Stimulated activated naive B cell treated with anti-CD40 and anti-IgM and Interleukin-4, amounts not matched to agents 10 μg/mL and 1 μg/mL and 100 μg/mL, for 72 hours (primary cell): ENCODE results near the gene FBXW7.

Experiments used
- ATAC-seq, 2 donors: fragments of 150-1000 bp; cut with Tn5 transposase; replicated peaks; 2 replicates each; pipeline ENCODE4 v1.10.0; 2021; ENCODE audit warnings: moderate library complexity in 1 of 2
- DNase-seq: peaks from one replicate; pipeline ENCODE4 v3.0.0; 2021
- H3K27ac Mint-ChIP-seq: one replicate; pipeline ENCODE4 v1.8.0; 2022; ENCODE audit warnings: mild to moderate bottlenecking, mixed read lengths
- H3K27me3 Mint-ChIP-seq, 2 donors: one replicate each; pipeline ENCODE4 v1.8.0; 2022; ENCODE audit warnings: mixed read lengths in 2 of 2
- H3K36me3 Mint-ChIP-seq, 2 donors: one replicate each; pipeline ENCODE4 v1.8.0; 2022; ENCODE audit warnings: mixed read lengths in 2 of 2, mild to moderate bottlenecking in 1 of 2
- H3K4me1 Mint-ChIP-seq, 2 donors: one replicate each; pipeline ENCODE4 v1.8.0; 2022; ENCODE audit warnings: mixed read lengths in 2 of 2, mild to moderate bottlenecking in 1 of 2
- H3K4me3 Mint-ChIP-seq, 2 donors: one replicate each; pipeline ENCODE4 v1.8.0; 2022; ENCODE audit warnings: mild to moderate bottlenecking in 2 of 2, mixed read lengths in 2 of 2, moderate library complexity in 1 of 2
- H3K9me3 Mint-ChIP-seq, 2 donors: one replicate each; pipeline ENCODE4 v1.8.0; 2022; ENCODE audit warnings: mixed read lengths in 2 of 2, mild to moderate bottlenecking in 1 of 2

FBXW7 gene

GRCh38 chr4:152431291-152431690 lies 104.6 kb downstream of the FBXW7 start:
- Mint-ChIP-seq H3K4me1 (peaks cover 20 to 52% of the 10 kb centered on the region in 2 donors), H3K27me3 (no peaks in the 10 kb centered on the region), H3K9me3 (no peaks in the 10 kb centered on the region), H3K36me3 (peaks cover 13 to 33% of the 10 kb centered on the region in 2 donors), H3K27ac (no peak overlapping the region), H3K4me3 (no peak overlapping the region)
- DNase-seq (no peak), ATAC-seq (no peak)

- Mint-ChIP-seq H3K27me3 (no peaks in the 10 kb centered on the region), H3K9me3 (no peaks in the 10 kb centered on the region), H3K4me3 (no peak overlapping the region), H3K36me3 (peaks cover 10 to 34% of the 10 kb centered on the region in 2 donors), H3K4me1 (peaks cover 20 to 50% of the 10 kb centered on the region in 2 donors), H3K27ac (no peak overlapping the region)
- ATAC-seq (no peak), DNase-seq (no peak)
Measured at GRCh38 chr4:152430507-152430906, 105.4 kb downstream of the FBXW7 start.

- peaks cover 6 to 23% of the 10 kb centered on the region in 2 donors for H3K36me3 Mint-ChIP-seq
- H3K27ac Mint-ChIP-seq, result no peak overlapping the region
- H3K4me3 Mint-ChIP-seq, result no peak overlapping the region
- no peaks in the 10 kb centered on the region for H3K27me3 Mint-ChIP-seq
- DNase-seq (no peak), ATAC-seq (no peak)
- H3K9me3 Mint-ChIP-seq, result no peaks in the 10 kb centered on the region
- peaks cover 15 to 38% of the 10 kb centered on the region in 2 donors for H3K4me1 Mint-ChIP-seq
Measured at GRCh38 chr4:152427981-152428380, 107.9 kb downstream of the FBXW7 start.

- ATAC-seq (no peak), DNase-seq (no peak)
- H3K4me1 Mint-ChIP-seq, result peaks cover 7 to 30% of the 10 kb centered on the region in 2 donors
- peaks cover 6 to 17% of the 10 kb centered on the region in 2 donors for H3K36me3 Mint-ChIP-seq
- H3K27ac Mint-ChIP-seq, result no peak overlapping the region
- H3K9me3 Mint-ChIP-seq, result no peaks in the 10 kb centered on the region
- H3K4me3 Mint-ChIP-seq, result no peak overlapping the region
- H3K27me3 Mint-ChIP-seq, result no peaks in the 10 kb centered on the region
Measured at GRCh38 chr4:152424977-152425376, 110.9 kb downstream of the FBXW7 start.

- no peak overlapping the region for H3K27ac Mint-ChIP-seq
- ATAC-seq (no peak), DNase-seq (no peak)
Measured at GRCh38 chr4:152424396-152424795, 111.5 kb downstream of the FBXW7 start.

GRCh38 chr4:152422817-152423320 lies 113.0 kb downstream of the FBXW7 start:
- H3K27me3 Mint-ChIP-seq, result no peaks in the 10 kb centered on the region
- H3K9me3 Mint-ChIP-seq, result no peaks in the 10 kb centered on the region
- H3K4me3 Mint-ChIP-seq, result no peak overlapping the region
- H3K36me3 Mint-ChIP-seq, result peaks cover 2 to 10% of the 10 kb centered on the region in 2 donors
- ATAC-seq, result no peak
- H3K27ac Mint-ChIP-seq, result no peak overlapping the region
- DNase-seq, result no peak
- peaks cover 7 to 33% of the 10 kb centered on the region in 2 donors for H3K4me1 Mint-ChIP-seq

More at GRCh38 chr4:152424396-152424795, 111.5 kb downstream of the FBXW7 start:
- Mint-ChIP-seq H3K4me1 (peaks cover 7 to 33% of the 10 kb centered on the region in 2 donors), H3K36me3 (peaks cover 6 to 17% of the 10 kb centered on the region in 2 donors), H3K9me3 (no peaks in the 10 kb centered on the region), H3K27me3 (no peaks in the 10 kb centered on the region), H3K4me3 (no peak overlapping the region)

GRCh38 chr4:152421576-152421975 lies 114.3 kb downstream of the FBXW7 start:
- H3K4me1 Mint-ChIP-seq, result peaks cover 10 to 31% of the 10 kb centered on the region in 2 donors
- H3K4me3 Mint-ChIP-seq, result no peak overlapping the region
- no peaks in the 10 kb centered on the region for H3K9me3 Mint-ChIP-seq
- DNase-seq, result no peak
- H3K36me3 Mint-ChIP-seq, result peaks cover 2 to 12% of the 10 kb centered on the region in 2 donors
- no peaks in the 10 kb centered on the region for H3K27me3 Mint-ChIP-seq
- no peak for ATAC-seq
- H3K27ac Mint-ChIP-seq, result no peak overlapping the region

GRCh38 chr4:152419809-152420208 lies 116.1 kb downstream of the FBXW7 start:
- DNase-seq (no peak), ATAC-seq (no peak)
- Mint-ChIP-seq H3K27ac (no peak overlapping the region), H3K9me3 (no peaks in the 10 kb centered on the region), H3K27me3 (no peaks in the 10 kb centered on the region), H3K36me3 (peaks cover 2 to 6% of the 10 kb centered on the region in 2 donors), H3K4me1 (peaks cover 9 to 23% of the 10 kb centered on the region in 2 donors), H3K4me3 (no peak overlapping the region)

GRCh38 chr4:152417673-152418072 lies 118.2 kb downstream of the FBXW7 start:
- Mint-ChIP-seq H3K27me3 (no peaks in the 10 kb centered on the region), H3K9me3 (no peaks in the 10 kb centered on the region), H3K27ac (no peak overlapping the region), H3K4me1 (peaks cover 11 to 18% of the 10 kb centered on the region in 2 donors), H3K36me3 (peaks cover 0 to 6% of the 10 kb centered on the region in 2 donors), H3K4me3 (no peak overlapping the region)
- no peak for ATAC-seq
- DNase-seq, result no peak

- DNase-seq (no peak), ATAC-seq (no peak)
- H3K27ac Mint-ChIP-seq, result no peak overlapping the region
Measured at GRCh38 chr4:152415980-152416379, 119.9 kb downstream of the FBXW7 start.

GRCh38 chr4:152408514-152409327 lies 127.2 kb downstream of the FBXW7 start:
- ATAC-seq (peak in 1 of 2 donors; percentile 46), DNase-seq (no peak)
- Mint-ChIP-seq H3K4me1 (peaks cover 11% of the 10 kb centered on the region in 2 donors), H3K4me3 (no peak overlapping the region), H3K27me3 (no peaks in the 10 kb centered on the region), H3K36me3 (peaks cover 16 to 35% of the 10 kb centered on the region in 2 donors), H3K9me3 (no peaks in the 10 kb centered on the region), H3K27ac (no peak overlapping the region)

More at GRCh38 chr4:152415980-152416379, 119.9 kb downstream of the FBXW7 start:
- Mint-ChIP-seq H3K36me3 (peaks cover 5 to 12% of the 10 kb centered on the region in 2 donors), H3K27me3 (no peaks in the 10 kb centered on the region), H3K4me1 (peaks cover 14 to 18% of the 10 kb centered on the region in 2 donors), H3K4me3 (no peak overlapping the region), H3K9me3 (no peaks in the 10 kb centered on the region)

- H3K27me3 Mint-ChIP-seq, result no peaks in the 10 kb centered on the region
- H3K4me3 Mint-ChIP-seq, result no peak overlapping the region
- peaks cover 24 to 48% of the 10 kb centered on the region in 2 donors for H3K4me1 Mint-ChIP-seq
- H3K9me3 Mint-ChIP-seq, result no peaks in the 10 kb centered on the region
- DNase-seq (no peak), ATAC-seq (peak; percentile 65 to 69)
- H3K36me3 Mint-ChIP-seq, result peaks cover 27 to 62% of the 10 kb centered on the region in 2 donors
- H3K27ac Mint-ChIP-seq, result no peak overlapping the region
Measured at GRCh38 chr4:152401424-152401823, 134.5 kb downstream of the FBXW7 start.

- H3K36me3 Mint-ChIP-seq, result peaks cover 27 to 57% of the 10 kb centered on the region in 2 donors
- H3K4me3 Mint-ChIP-seq, result no peak overlapping the region
- peaks cover 28 to 64% of the 10 kb centered on the region in 2 donors for H3K4me1 Mint-ChIP-seq
- H3K27me3 Mint-ChIP-seq, result no peaks in the 10 kb centered on the region
- ATAC-seq, result peak; percentile 83 to 92
- H3K9me3 Mint-ChIP-seq, result no peaks in the 10 kb centered on the region
- peak overlapping the region; percentile 25 for H3K27ac Mint-ChIP-seq
- no peak for DNase-seq
Measured at GRCh38 chr4:152399246-152399645, 136.6 kb downstream of the FBXW7 start.

- peaks cover 24 to 57% of the 10 kb centered on the region in 2 donors for H3K36me3 Mint-ChIP-seq
- no peaks in the 10 kb centered on the region for H3K9me3 Mint-ChIP-seq
- H3K4me1 Mint-ChIP-seq, result peaks cover 28 to 64% of the 10 kb centered on the region in 2 donors
- ATAC-seq (no peak), DNase-seq (no peak)
- H3K4me3 Mint-ChIP-seq, result no peak overlapping the region
- no peaks in the 10 kb centered on the region for H3K27me3 Mint-ChIP-seq
- no peak overlapping the region for H3K27ac Mint-ChIP-seq
Measured at GRCh38 chr4:152398060-152398459, 137.8 kb downstream of the FBXW7 start.

GRCh38 chr4:152394791-152395190 lies 141.1 kb downstream of the FBXW7 start:
- no peak overlapping the region for H3K27ac Mint-ChIP-seq
- no peaks in the 10 kb centered on the region for H3K27me3 Mint-ChIP-seq
- ATAC-seq, result no peak
- H3K4me1 Mint-ChIP-seq, result peaks cover 17 to 37% of the 10 kb centered on the region in 2 donors
- H3K36me3 Mint-ChIP-seq, result peaks cover 11 to 39% of the 10 kb centered on the region in 2 donors
- DNase-seq, result no peak
- H3K9me3 Mint-ChIP-seq, result no peaks in the 10 kb centered on the region
- H3K4me3 Mint-ChIP-seq, result no peak overlapping the region
